Measurements from ENCODE around the gene PIK3C2G. TPM values are rescaled to one million over a fixed set of nuclear protein-coding genes. Genes with fewer than 3 reads are reported as not detected.

The PIK3C2G gene
- total RNA-seq, 1 donor: not detected

- no peaks in the 10 kb centered on the region for H3K9me3 ChIP-seq (ENCODE audit: low read depth, low read length)
- no peaks in the 10 kb centered on the region for H4K20me1 ChIP-seq (ENCODE audit: insufficient read depth, low read length)
- no peaks in the 10 kb centered on the region for H3K4me1 ChIP-seq (ENCODE audit: insufficient read depth, low read length)
- no peak overlapping the region for H3K27ac ChIP-seq (ENCODE audit: low read depth, low read length)
- no peak for DNase-seq (ENCODE audit: insufficient read length, low spot score, missing footprints)
- no peak overlapping the region for H3K4me2 ChIP-seq (ENCODE audit: insufficient read depth, low read length)
- no peak overlapping the region for H3K4me3 ChIP-seq (ENCODE audit: insufficient read depth, low read length)
- no peaks in the 10 kb centered on the region for H3K36me3 ChIP-seq (ENCODE audit: insufficient read depth, low read length)
- H2AFZ ChIP-seq (ENCODE audit: low read length): no peak overlapping the region
- no peaks in the 10 kb centered on the region for H3K27me3 ChIP-seq (ENCODE audit: insufficient read depth, low read length)
- H3K79me2 ChIP-seq (ENCODE audit: insufficient read depth, low read length): no peaks in the 10 kb centered on the region
- no peak for TF ChIP-seq CTCF (IDR thresholded peaks at IDR 0.05; ENCODE audit: extremely low read depth, low read depth, low read length)
Measured at GRCh38 chr12:18456344-18456743, 195.0 kb downstream of the PIK3C2G start.

GRCh38 chr12:18457362-18457761, 196.0 kb downstream of the PIK3C2G start:
- H3K27ac ChIP-seq (ENCODE audit: low read depth, low read length): no peak overlapping the region
- H3K27me3 ChIP-seq (ENCODE audit: insufficient read depth, low read length): no peaks in the 10 kb centered on the region
- no peak overlapping the region for H2AFZ ChIP-seq (ENCODE audit: low read length)
- H4K20me1 ChIP-seq (ENCODE audit: insufficient read depth, low read length): no peaks in the 10 kb centered on the region
- H3K4me1 ChIP-seq (ENCODE audit: insufficient read depth, low read length): peaks cover 6% of the 10 kb centered on the region
- H3K36me3 ChIP-seq (ENCODE audit: insufficient read depth, low read length): no peaks in the 10 kb centered on the region
- H3K4me3 ChIP-seq (ENCODE audit: insufficient read depth, low read length): no peak overlapping the region
- H3K79me2 ChIP-seq (ENCODE audit: insufficient read depth, low read length): no peaks in the 10 kb centered on the region
- no peak for DNase-seq (ENCODE audit: insufficient read length, low spot score, missing footprints)
- TF ChIP-seq CTCF (IDR thresholded peaks at IDR 0.05; ENCODE audit: extremely low read depth, low read depth, low read length): no peak
- H3K9me3 ChIP-seq (ENCODE audit: low read depth, low read length): no peaks in the 10 kb centered on the region
- H3K4me2 ChIP-seq (ENCODE audit: insufficient read depth, low read length): no peak overlapping the region

- Histone ChIP-seq H3K4me2 (ENCODE audit: insufficient read depth, low read length) (no peak overlapping the region), H4K20me1 (ENCODE audit: insufficient read depth, low read length) (no peaks in the 10 kb centered on the region), H3K9me3 (ENCODE audit: low read depth, low read length) (no peaks in the 10 kb centered on the region), H3K4me1 (ENCODE audit: insufficient read depth, low read length) (peaks cover 10% of the 10 kb centered on the region), H3K79me2 (ENCODE audit: insufficient read depth, low read length) (no peaks in the 10 kb centered on the region), H3K4me3 (ENCODE audit: insufficient read depth, low read length) (no peak overlapping the region), H3K27me3 (ENCODE audit: insufficient read depth, low read length) (no peaks in the 10 kb centered on the region), H3K27ac (ENCODE audit: low read depth, low read length) (no peak overlapping the region), H2AFZ (ENCODE audit: low read length) (no peak overlapping the region), H3K36me3 (ENCODE audit: insufficient read depth, low read length) (no peaks in the 10 kb centered on the region)
- no peak for TF ChIP-seq CTCF (IDR thresholded peaks at IDR 0.05; ENCODE audit: extremely low read depth, low read depth, low read length)
- no peak for DNase-seq (ENCODE audit: insufficient read length, low spot score, missing footprints)
Measured at GRCh38 chr12:18461758-18462157, 200.4 kb downstream of the PIK3C2G start.

- TF ChIP-seq CTCF (IDR thresholded peaks at IDR 0.05; ENCODE audit: extremely low read depth, low read depth, low read length): no peak
- Histone ChIP-seq H3K9me3 (ENCODE audit: low read depth, low read length) (no peaks in the 10 kb centered on the region), H3K4me1 (ENCODE audit: insufficient read depth, low read length) (peaks cover 10% of the 10 kb centered on the region), H3K27ac (ENCODE audit: low read depth, low read length) (no peak overlapping the region), H4K20me1 (ENCODE audit: insufficient read depth, low read length) (no peaks in the 10 kb centered on the region), H2AFZ (ENCODE audit: low read length) (no peak overlapping the region), H3K36me3 (ENCODE audit: insufficient read depth, low read length) (no peaks in the 10 kb centered on the region), H3K4me3 (ENCODE audit: insufficient read depth, low read length) (no peak overlapping the region), H3K27me3 (ENCODE audit: insufficient read depth, low read length) (no peaks in the 10 kb centered on the region), H3K4me2 (ENCODE audit: insufficient read depth, low read length) (peak overlapping the region; percentile 27), H3K79me2 (ENCODE audit: insufficient read depth, low read length) (no peaks in the 10 kb centered on the region)
- DNase-seq (ENCODE audit: insufficient read length, low spot score, missing footprints): no peak
Measured at GRCh38 chr12:18462442-18462841, 201.1 kb downstream of the PIK3C2G start.
